SKM-1 treated with dmso at 0.1 percent for 144 hours (cell line): ENCODE measurements around the gene VWA3B.
"Not testable (repeated sequence)": the region's sequence is repeated elsewhere in the genome, so short reads cannot be mapped to it uniquely, and the experiment has no call there.

ENCODE experiments used
- DNase-seq: peaks from one replicate; lab custom pipeline; 2025; ENCODE audit not compliant: unreplicated experiment; lab: John Stamatoyannopoulos, UW

The VWA3B gene

GRCh38 chr2:98087447-98088020, 567 bp downstream of the VWA3B start:
- no peak for DNase-seq

DNA sequence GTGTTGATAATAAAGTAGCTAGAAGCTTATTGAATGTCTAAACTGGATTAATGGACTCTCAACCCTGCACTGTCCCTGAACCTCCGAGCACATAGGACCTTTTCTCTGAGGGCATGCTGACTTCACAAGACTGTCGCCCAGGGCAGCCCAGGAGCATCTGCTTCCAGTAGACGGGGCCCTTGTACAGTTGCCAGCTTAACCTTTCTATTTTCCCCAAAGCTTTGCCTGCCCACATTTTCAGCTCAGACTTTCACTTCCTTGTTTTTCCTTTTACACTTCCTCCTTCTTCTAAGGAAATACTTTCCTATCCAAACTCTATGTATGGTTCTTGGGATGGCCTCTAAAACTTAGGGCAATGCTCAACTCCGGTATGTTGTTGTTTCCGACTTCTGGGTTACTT, 1.3 kb downstream of the VWA3B start:
- DNase-seq: peak; percentile 96

- DNase-seq: peak; percentile 7
These were observed 3.0 kb downstream of the VWA3B start for GRCh38 chr2:98089941-98090340.

GRCh38 chr2:98090951-98091350, 4.0 kb downstream of the VWA3B start:
- no peak for DNase-seq

GRCh38 chr2:98091738-98092137, 4.8 kb downstream of the VWA3B start:
- peak; percentile 88 for DNase-seq

GRCh38 chr2:98093146-98093545, 6.2 kb downstream of the VWA3B start:
- no peak for DNase-seq

GRCh38 chr2:98093611-98094010, 6.6 kb downstream of the VWA3B start:
- no peak for DNase-seq

DNA sequence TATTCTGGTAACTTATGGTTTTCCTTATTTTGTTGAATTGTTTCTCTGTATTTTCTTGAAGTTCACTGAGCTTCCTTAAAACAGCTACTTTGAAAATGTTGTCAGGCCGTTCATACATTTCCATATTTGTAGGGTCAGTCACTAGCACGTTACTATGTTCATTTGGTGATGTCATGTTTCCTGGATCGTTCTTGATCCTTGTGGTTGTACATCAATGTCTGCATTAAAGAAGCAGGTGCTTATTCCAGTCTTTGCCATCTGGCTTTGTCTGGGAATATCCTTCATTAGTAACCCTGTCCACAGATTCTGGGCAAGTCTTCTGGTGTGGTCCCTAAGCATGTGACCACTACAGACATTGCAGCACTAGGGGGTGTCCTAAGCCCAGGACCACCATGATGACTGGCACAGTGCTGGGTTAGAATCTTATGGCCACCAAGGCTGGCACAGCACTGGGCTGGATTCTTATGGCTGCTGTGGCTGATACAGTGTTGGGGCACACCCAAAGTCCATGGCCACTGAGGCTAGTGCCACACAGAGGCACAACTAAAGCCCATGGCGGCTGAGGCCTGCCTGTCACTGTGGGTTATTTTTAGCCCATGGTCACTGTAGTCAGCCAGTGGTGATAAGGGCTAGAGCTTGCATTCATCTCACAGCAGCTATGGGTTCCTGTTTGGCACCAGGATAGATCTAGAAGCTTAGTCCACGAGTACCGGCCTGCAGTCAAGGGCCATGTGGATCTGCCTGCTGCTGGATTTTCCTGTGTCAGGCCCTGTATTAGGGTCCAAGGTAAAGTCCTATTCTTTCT, 13.2 kb downstream of the VWA3B start:
- DNase-seq: no peak

DNA sequence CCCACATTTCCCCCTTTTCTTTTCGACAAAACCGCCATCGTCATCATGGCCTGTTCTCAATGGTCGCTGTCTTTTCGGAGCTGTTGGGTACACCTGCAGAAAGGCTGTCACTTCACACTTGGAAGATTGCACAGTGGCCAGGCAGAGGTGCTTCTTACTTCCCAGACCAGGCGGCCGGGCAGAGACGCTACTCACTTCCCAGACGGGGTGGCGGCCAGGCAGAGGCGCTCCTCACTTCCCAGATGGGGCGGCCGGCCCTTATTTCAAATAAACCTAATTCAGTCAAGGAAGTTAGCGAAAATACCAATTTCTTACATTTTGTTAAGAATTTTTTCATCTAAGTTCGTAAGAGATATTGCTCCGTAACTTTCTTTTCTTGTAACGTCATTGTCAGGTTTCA, 15.3 kb downstream of the VWA3B start:
- not testable (repeated sequence) for DNase-seq

DNA sequence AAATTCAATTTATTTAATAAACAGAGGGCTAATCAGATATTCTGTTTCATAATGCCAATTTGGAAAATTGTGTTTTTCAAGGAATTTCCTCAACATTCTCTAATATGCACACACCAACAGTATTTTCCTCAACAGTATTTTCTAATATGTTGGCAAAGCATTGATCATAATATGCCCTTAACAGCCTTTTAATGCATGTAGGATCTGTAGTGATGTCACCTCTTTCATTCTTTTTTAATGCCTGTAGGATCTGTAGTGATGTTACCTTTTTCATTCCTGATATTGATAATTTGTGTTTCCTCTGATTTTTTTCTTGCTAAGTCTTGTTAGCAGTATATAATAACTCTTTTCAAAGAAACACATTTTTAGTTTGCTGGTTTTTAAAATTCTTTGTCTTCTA, 15.9 kb downstream of the VWA3B start:
- DNase-seq: no peak

GRCh38 chr2:98108110-98108509, 21.1 kb downstream of the VWA3B start:
- DNase-seq: no peak

DNA sequence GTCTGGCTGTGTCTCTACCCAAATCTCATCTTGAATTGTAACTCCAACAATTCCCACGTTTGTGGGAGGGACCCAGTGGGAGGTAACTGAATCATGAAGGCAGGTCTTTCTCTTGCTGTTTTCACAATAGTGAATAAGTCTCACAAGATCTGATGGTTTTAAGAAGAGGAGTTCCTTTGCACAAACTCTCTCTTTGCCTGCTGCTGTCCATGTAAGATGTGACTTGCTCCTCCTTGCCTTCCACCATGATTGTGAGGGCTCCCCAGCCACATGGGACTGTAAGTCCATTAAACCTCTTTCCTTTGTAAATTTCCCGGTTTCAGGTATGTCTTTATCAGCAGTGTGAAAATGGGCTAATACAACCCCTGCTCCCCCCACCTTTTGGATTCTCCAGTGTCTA, 23.8 kb downstream of the VWA3B start:
- DNase-seq: no peak

- no peak for DNase-seq
These were observed 27.8 kb downstream of the VWA3B start for GRCh38 chr2:98114643-98115330.

DNA sequence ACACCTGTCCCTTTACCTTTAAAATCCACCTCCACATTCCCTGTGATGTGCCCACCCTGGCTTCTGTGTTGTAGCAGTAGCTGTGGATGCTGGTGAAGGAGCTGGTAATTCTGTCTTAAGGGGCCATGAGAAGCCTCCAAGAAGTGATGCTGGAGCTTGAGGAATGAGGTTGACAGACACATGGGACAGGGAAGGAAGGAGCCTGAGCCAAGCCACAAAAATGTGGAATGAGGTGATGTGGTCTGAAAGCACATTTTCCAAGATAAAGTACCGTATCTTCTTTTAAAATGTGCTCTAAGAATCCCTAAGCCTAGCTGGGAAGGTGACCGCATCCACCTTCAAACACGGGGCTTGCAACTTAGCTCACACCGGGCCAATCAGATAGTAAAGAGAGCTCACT, 31.2 kb downstream of the VWA3B start:
- no peak for DNase-seq

DNA sequence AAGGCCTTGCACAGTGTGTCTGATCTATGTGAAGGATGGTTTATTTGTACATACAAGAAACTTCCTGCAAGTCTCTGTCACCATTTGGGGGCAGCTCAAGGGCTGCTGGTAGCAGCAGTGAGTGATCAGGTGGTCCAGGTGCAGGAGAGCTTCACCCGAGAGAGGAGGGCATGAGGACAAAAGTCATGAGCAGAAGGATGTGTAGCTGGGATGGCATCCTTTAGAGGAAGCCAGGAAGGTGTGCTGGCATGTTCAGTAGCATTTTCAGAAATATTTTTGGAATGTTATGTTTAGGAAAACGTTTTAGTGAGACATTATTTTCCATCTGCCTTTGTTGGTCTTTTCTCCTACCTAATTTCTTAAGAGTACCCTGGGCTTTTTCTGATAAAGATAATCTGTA, 31.9 kb downstream of the VWA3B start:
- DNase-seq: no peak

- no peak for DNase-seq
These were observed 34.2 kb downstream of the VWA3B start for GRCh38 chr2:98121149-98121548.

DNA sequence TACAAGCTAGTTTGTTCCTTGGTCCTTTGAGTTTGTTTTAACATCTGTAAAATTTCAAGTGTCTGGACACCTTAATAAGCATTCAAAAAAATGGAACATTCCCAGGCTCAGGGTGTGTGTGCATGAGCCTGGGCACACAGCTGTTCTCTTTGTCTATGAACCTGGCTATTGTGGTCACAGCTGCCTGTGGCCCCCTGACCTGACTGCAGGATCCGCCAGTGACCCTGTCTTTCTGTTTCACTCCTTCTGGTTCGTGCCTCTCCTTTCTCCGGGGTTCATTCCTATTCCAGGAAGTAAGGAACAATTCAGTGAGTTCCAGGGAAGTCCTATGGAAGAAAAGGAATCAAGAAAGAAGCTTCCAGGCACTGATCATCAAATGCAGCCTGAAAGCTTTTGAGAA, 35.6 kb downstream of the VWA3B start:
- DNase-seq: no peak

DNA sequence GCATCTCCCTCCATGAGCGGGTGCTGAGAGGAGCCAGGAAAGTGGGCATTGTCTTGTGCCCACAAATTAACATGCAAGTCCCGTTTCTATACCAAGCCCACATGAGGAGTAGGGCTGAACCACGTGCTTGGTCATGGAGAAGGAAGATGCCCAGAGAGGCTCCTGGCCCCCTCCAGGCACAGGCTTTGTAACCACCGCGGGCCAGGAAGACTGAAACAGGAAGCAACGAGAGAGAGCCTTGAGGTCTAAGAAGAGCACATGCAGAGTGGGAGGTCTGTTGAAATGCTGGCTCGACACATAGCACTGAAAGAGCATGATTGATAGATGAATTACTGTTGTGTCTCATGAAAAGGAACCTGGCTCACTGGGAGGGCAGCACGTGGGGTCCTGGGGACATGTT, 36.3 kb downstream of the VWA3B start:
- peak; percentile 68 for DNase-seq

DNA sequence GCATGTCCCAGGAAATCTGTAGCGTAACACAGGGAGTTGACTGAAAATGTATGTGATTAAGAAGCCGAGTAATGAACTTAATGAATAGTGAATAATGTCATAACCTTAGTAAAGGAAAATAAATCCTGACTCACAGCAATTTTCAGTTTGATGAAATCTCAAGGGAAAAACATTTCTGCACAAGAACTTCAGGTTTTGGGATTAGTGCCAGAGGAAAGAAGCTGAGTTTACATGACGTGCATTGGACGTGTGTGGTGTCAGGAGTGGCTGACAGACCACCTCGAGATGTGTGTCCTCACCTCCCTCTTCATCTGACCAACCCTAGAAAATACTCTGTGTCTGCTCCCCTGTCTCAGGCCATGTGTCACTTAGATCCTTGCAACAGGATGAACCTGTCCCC, 39.1 kb downstream of the VWA3B start:
- no peak for DNase-seq

- no peak for DNase-seq
These were observed 40.4 kb downstream of the VWA3B start for GRCh38 chr2:98127229-98127989.

DNA sequence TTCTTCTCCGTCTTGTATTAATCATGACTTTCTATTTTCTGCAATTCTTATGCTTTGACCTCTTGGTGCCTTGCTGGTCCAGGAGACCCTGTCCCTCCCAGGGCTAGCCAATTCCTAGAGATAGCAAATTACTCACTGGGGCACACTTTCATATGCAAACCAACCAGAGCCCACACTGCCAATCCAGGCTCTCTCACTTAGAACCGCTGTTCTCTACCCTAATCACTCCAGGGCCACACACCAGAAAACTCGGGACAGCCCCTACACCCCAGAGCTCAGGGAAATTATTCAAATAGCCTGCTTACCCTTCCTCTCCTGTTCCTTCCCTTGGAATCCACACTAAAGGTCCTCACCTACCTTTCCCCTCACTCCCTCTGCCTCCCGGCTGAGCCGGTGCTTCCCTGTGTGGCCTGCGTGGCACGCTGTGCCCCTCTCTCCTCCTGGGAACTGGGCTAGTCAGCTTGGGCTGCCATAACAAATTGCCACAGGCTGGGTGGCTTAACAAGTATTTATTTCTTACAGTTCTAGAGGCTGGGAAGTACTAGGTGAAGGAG, 41.7 kb downstream of the VWA3B start:
- no peak for DNase-seq
